ENCODE measurements around the gene APBB2.

APBB2 gene

GRCh38 chr4:41074215-41074614 is 140.1 kb downstream of the APBB2 start:
- TF ChIP-seq CTCF (IDR thresholded peaks at IDR 0.05; ENCODE audit: insufficient read depth, missing control alignments): no peak
- no peak for FAIRE-seq
- no peak for DNase-seq (ENCODE audit: insufficient read length, low spot score)

- DNase-seq (ENCODE audit: insufficient read length, low spot score) (no peak), FAIRE-seq (no peak)
- TF ChIP-seq CTCF (IDR thresholded peaks at IDR 0.05; ENCODE audit: insufficient read depth, missing control alignments): no peak
Measured at GRCh38 chr4:41072021-41072777, 142.1 kb downstream of the APBB2 start.

GRCh38 chr4:41070516-41071281 is 143.6 kb downstream of the APBB2 start:
- no peak for TF ChIP-seq CTCF (IDR thresholded peaks at IDR 0.05; ENCODE audit: insufficient read depth, missing control alignments)
- DNase-seq (ENCODE audit: insufficient read length, low spot score): no peak
- FAIRE-seq: no peak

- FAIRE-seq (no peak), DNase-seq (ENCODE audit: insufficient read length, low spot score) (no peak)
- TF ChIP-seq CTCF (IDR thresholded peaks at IDR 0.05; ENCODE audit: insufficient read depth, missing control alignments): no peak
Measured at GRCh38 chr4:41069838-41070237, 144.5 kb downstream of the APBB2 start.

GRCh38 chr4:41069257-41069656 is 145.1 kb downstream of the APBB2 start:
- no peak for TF ChIP-seq CTCF (IDR thresholded peaks at IDR 0.05; ENCODE audit: insufficient read depth, missing control alignments)
- no peak for FAIRE-seq
- no peak for DNase-seq (ENCODE audit: insufficient read length, low spot score)

GRCh38 chr4:41067369-41067768 is 147.0 kb downstream of the APBB2 start:
- FAIRE-seq (no peak), DNase-seq (ENCODE audit: insufficient read length, low spot score) (no peak)
- TF ChIP-seq CTCF (IDR thresholded peaks at IDR 0.05; ENCODE audit: insufficient read depth, missing control alignments): no peak

- TF ChIP-seq CTCF (IDR thresholded peaks at IDR 0.05; ENCODE audit: insufficient read depth, missing control alignments): no peak
- no peak for DNase-seq (ENCODE audit: insufficient read length, low spot score)
- FAIRE-seq: no peak
Measured at GRCh38 chr4:41066049-41066448, 148.3 kb downstream of the APBB2 start.

Measured in D721Med (cell line).